ENCODE measurements around the gene GREB1.

GRCh38 chr2:11568436-11568835 is 34.6 kb downstream of the GREB1 start:
- no peak for TF ChIP-seq POLR2A (IDR thresholded peaks at IDR 0.05)
- TF ChIP-seq, protein P1, sequence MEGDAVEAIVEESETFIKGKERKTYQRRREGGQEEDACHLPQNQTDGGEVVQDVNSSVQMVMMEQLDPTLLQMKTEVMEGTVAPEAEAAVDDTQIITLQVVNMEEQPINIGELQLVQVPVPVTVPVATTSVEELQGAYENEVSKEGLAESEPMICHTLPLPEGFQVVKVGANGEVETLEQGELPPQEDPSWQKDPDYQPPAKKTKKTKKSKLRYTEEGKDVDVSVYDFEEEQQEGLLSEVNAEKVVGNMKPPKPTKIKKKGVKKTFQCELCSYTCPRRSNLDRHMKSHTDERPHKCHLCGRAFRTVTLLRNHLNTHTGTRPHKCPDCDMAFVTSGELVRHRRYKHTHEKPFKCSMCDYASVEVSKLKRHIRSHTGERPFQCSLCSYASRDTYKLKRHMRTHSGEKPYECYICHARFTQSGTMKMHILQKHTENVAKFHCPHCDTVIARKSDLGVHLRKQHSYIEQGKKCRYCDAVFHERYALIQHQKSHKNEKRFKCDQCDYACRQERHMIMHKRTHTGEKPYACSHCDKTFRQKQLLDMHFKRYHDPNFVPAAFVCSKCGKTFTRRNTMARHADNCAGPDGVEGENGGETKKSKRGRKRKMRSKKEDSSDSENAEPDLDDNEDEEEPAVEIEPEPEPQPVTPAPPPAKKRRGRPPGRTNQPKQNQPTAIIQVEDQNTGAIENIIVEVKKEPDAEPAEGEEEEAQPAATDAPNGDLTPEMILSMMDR (IDR thresholded peaks at IDR 0.05): no peak

All from upper lobe of left lung (tissue), 4 donors.